H1 (cell line): Measurements from ENCODE around the gene PDE4D. TPM values are rescaled to one million over a fixed set of nuclear protein-coding genes. Genes with fewer than 3 reads are reported as not detected.

Source experiments
- CTCF ChIA-PET: fragments of 300-600 bp; sonication (Branson Sonifier 250); formaldehyde crosslinking; loops from one replicate; lab custom pipeline; 2021; ENCODE audit not compliant: partially characterized antibody; lab: Charles Lee
- POLR2A ChIA-PET: fragments of 300-600 bp; sonication (Branson Sonifier 250); formaldehyde crosslinking; loops from one replicate; lab custom pipeline; 2021; ENCODE audit warnings: inconsistent platforms; ENCODE audit not compliant: partially characterized antibody; lab: Charles Lee
- DNase-seq, 2 experiments: peaks; one replicate each; pipeline versions ENCODE4 v3.0.0 to v3.0.0-alpha.2; 2010 to 2022; ENCODE audit warnings: low spot score in 2 of 2, low read depth in 1 of 2, mixed read lengths in 1 of 2
- FAIRE-seq: peaks from 2 replicates; lab custom pipeline; 2011; peaks lifted over from hg19 to GRCh38; lab: Jason Lieb, UNC
- H2AFZ ChIP-seq: 2 replicates; pipeline ENCODE4 v1.8.1; 2012; ENCODE audit warnings: low read length, inconsistent platforms
- H2AK5ac ChIP-seq: 2 replicates; pipeline ENCODE4 v1.6.1; 2013; ENCODE audit warnings: low read depth, low read length
- H2BK120ac ChIP-seq: replicated peaks from 2 replicates; pipeline ENCODE3; 2013; ENCODE audit warnings: low read depth, low read length, inconsistent platforms
- H2BK12ac ChIP-seq: 2 replicates; pipeline ENCODE4 v1.6.1; 2013; ENCODE audit warnings: low read depth, low read length
- H2BK15ac ChIP-seq: 2 replicates; pipeline ENCODE4 v1.6.1; 2013; ENCODE audit warnings: low read length
- H2BK20ac ChIP-seq: 2 replicates; pipeline ENCODE4 v1.6.1; 2013; ENCODE audit warnings: low read length
- H2BK5ac ChIP-seq: 2 replicates; pipeline ENCODE4 v1.6.1; 2013; ENCODE audit warnings: low read depth, low read length
- H3K14ac ChIP-seq: 2 replicates; pipeline ENCODE4 v1.6.1; 2013; ENCODE audit warnings: inconsistent platforms; ENCODE audit not compliant: insufficient read length
- H3K18ac ChIP-seq: 2 replicates; pipeline ENCODE4 v1.6.1; 2013; ENCODE audit warnings: low read length; ENCODE audit errors: extremely low read depth
- H3K23ac ChIP-seq: 2 replicates; pipeline ENCODE4 v1.6.1; 2013; ENCODE audit warnings: inconsistent platforms; ENCODE audit not compliant: insufficient read length
- H3K23me2 ChIP-seq: 2 replicates; pipeline ENCODE4 v1.6.1; 2013; ENCODE audit warnings: low read depth, low read length
- H3K27ac ChIP-seq: 2 replicates; pipeline ENCODE4 v1.6.1; 2011; ENCODE audit warnings: low read depth, low read length, inconsistent platforms
- H3K27me3 ChIP-seq, 4 experiments: replicated peaks in 1 of 4; 1 replicate in 1 of 4; 2 replicates in 3 of 4; pipeline versions ENCODE4 v1.6.1 to v1.8.1; 2011 to 2013; ENCODE audit warnings: low read length in 3 of 4, mild to moderate bottlenecking in 3 of 4, inconsistent platforms in 2 of 4, mixed read lengths in 2 of 4, moderate library complexity in 1 of 4; ENCODE audit not compliant: control insufficient read depth in 3 of 4, insufficient read depth in 3 of 4; ENCODE audit errors: extremely low read depth in 1 of 4
- H3K36me3 ChIP-seq, 4 experiments: 2 replicates each; pipeline versions ENCODE4 v1.6.1 to v1.8.1; 2011 to 2013; ENCODE audit warnings: mild to moderate bottlenecking in 4 of 4, low read length in 3 of 4, moderate library complexity in 2 of 4, control low read depth in 1 of 4, inconsistent platforms in 1 of 4; ENCODE audit not compliant: insufficient read depth in 4 of 4, control insufficient read depth in 2 of 4
- H3K4ac ChIP-seq: replicated peaks from 2 replicates; pipeline ENCODE3; 2013; ENCODE audit warnings: low read length, low read depth, mixed read lengths, inconsistent platforms; ENCODE audit not compliant: insufficient read length
- H3K4me1 ChIP-seq, 4 experiments: replicated peaks in 1 of 4; 1 replicate in 1 of 4; 2 replicates in 3 of 4; pipeline versions ENCODE4 v1.6.1 to v1.8.1; 2011 to 2013; ENCODE audit warnings: low read length in 3 of 4, inconsistent platforms in 2 of 4, mixed read lengths in 1 of 4; ENCODE audit not compliant: insufficient read depth in 4 of 4, control insufficient read depth in 3 of 4
- H3K4me2 ChIP-seq, 2 experiments: 2 replicates each; pipeline versions ENCODE4 v1.6.1 to v1.8.1; 2011 to 2013; ENCODE audit warnings: low read depth in 2 of 2, low read length in 2 of 2, control low read depth in 1 of 2, inconsistent platforms in 1 of 2, mild to moderate bottlenecking in 1 of 2; ENCODE audit not compliant: insufficient read depth in 1 of 2
- H3K4me3 ChIP-seq, 4 experiments: fragments of 200-600, 300-600 bp in 1 of 4; sonication (generic), shearing (Covaris generic), sonication (Bioruptor Twin) in 1 of 4; 2 replicates each; pipeline versions ENCODE4 v1.5.1 to v1.8.1; 2011 to 2016; ENCODE audit warnings: low read length in 4 of 4, low read depth in 3 of 4, control low read depth in 2 of 4, inconsistent platforms in 2 of 4, mild to moderate bottlenecking in 2 of 4, mixed read lengths in 1 of 4, moderate library complexity in 1 of 4; ENCODE audit not compliant: insufficient read depth in 2 of 4; ENCODE audit errors: extremely low read depth in 1 of 4
- H3K56ac ChIP-seq: replicated peaks from 2 replicates; pipeline ENCODE3; 2013; ENCODE audit warnings: low read depth, mild to moderate bottlenecking, mixed read lengths, low read length, inconsistent platforms; ENCODE audit not compliant: insufficient read length
- H3K79me1 ChIP-seq: 2 replicates; pipeline ENCODE4 v1.6.1; 2013; ENCODE audit warnings: low read depth, low read length, control low read depth
- H3K79me2 ChIP-seq, 2 experiments: 2 replicates each; pipeline versions ENCODE4 v1.6.1 to v1.8.1; 2012 to 2013; ENCODE audit warnings: low read length in 2 of 2, mild to moderate bottlenecking in 2 of 2, inconsistent platforms in 1 of 2; ENCODE audit not compliant: insufficient read depth in 2 of 2, control insufficient read depth in 1 of 2
- H3K9ac ChIP-seq, 4 experiments: replicated peaks in 1 of 4; 1 replicate in 1 of 4; 2 replicates in 3 of 4; pipeline versions ENCODE4 v1.6.1 to v1.8.1; 2011 to 2013; ENCODE audit warnings: low read depth in 3 of 4, low read length in 3 of 4, control low read depth in 2 of 4, mild to moderate bottlenecking in 2 of 4, moderate library complexity in 2 of 4, inconsistent platforms in 1 of 4; ENCODE audit errors: extremely low read depth in 1 of 4
- H3K9me3 ChIP-seq, 2 experiments: 2 replicates each; pipeline versions ENCODE4 v1.6.1 to v1.8.1; 2012 to 2013; ENCODE audit warnings: mild to moderate bottlenecking in 2 of 2, moderate library complexity in 2 of 2, control low read depth in 1 of 2, inconsistent platforms in 1 of 2, low read depth in 1 of 2, low read length in 1 of 2, mixed read lengths in 1 of 2; ENCODE audit not compliant: insufficient read depth in 2 of 2
- H4K20me1 ChIP-seq, 2 experiments: replicated peaks in 1 of 2; 2 replicates each; pipeline versions ENCODE3 to v1.8.1; 2011 to 2013; ENCODE audit warnings: inconsistent platforms in 2 of 2, low read length in 2 of 2, mild to moderate bottlenecking in 1 of 2; ENCODE audit not compliant: insufficient read depth in 2 of 2, control insufficient read depth in 1 of 2
- H4K5ac ChIP-seq: 2 replicates; pipeline ENCODE4 v1.6.1; 2013; ENCODE audit warnings: low read length, low read depth, mixed read lengths, inconsistent platforms; ENCODE audit not compliant: insufficient read length
- H4K8ac ChIP-seq: 2 replicates; pipeline ENCODE4 v1.8.0; 2013; ENCODE audit warnings: mild to moderate bottlenecking, moderate library complexity, low read length, inconsistent platforms; ENCODE audit not compliant: insufficient read depth; ENCODE audit errors: extremely low read depth
- H4K91ac ChIP-seq: replicated peaks from 2 replicates; pipeline ENCODE3; 2013; ENCODE audit warnings: low read length, mixed read lengths, inconsistent platforms; ENCODE audit not compliant: insufficient read length
- BCL11A ChIP-seq, 2 experiments: IDR thresholded peaks; one replicate each; pipeline ENCODE4 v1.6.1; 2011; ENCODE audit warnings: low read depth in 2 of 2, low read length in 2 of 2, mild to moderate bottlenecking in 2 of 2
- GABPA ChIP-seq: IDR thresholded peaks from 2 replicates; pipeline ENCODE4 v1.6.1; 2011; ENCODE audit warnings: mild to moderate bottlenecking, low read length, moderate library complexity, borderline replicate concordance; ENCODE audit not compliant: insufficient read depth
- KDM1A ChIP-seq: fragments of 200-600, 300-600 bp; sonication (generic); IDR thresholded peaks from 2 replicates; pipeline ENCODE4 v1.7.1; 2016; ENCODE audit warnings: mild to moderate bottlenecking, low read length, borderline replicate concordance
- MAFK ChIP-seq: IDR thresholded peaks from 2 replicates; pipeline ENCODE4 v1.6.1; 2012; ENCODE audit warnings: low read depth, mild to moderate bottlenecking, improper control_type of control experiment, low read length
- PHF8 ChIP-seq: fragments of 200-600 bp; sonication (generic); conservative IDR thresholded peaks from 2 replicates; pipeline ENCODE4 v1.7.1; 2012; ENCODE audit warnings: low read depth, mild to moderate bottlenecking, inconsistent platforms, low read length, moderate library complexity
- POU5F1 ChIP-seq: IDR thresholded peaks from 2 replicates; pipeline ENCODE4 v1.6.1; 2011; ENCODE audit warnings: low read depth, mild to moderate bottlenecking, low read length, moderate library complexity
- RAD21 ChIP-seq, 2 experiments: IDR thresholded peaks in 1 of 2; conservative IDR thresholded peaks in 1 of 2; 2 replicates each; pipeline ENCODE4 v1.6.1; 2011; ENCODE audit warnings: low read depth in 2 of 2, low read length in 2 of 2, improper control_type of control experiment in 1 of 2, inconsistent platforms in 1 of 2, mild to moderate bottlenecking in 1 of 2, moderate library complexity in 1 of 2
- RXRA ChIP-seq: IDR thresholded peaks from 2 replicates; pipeline ENCODE4 v1.6.1; 2011; ENCODE audit warnings: low read depth, mild to moderate bottlenecking, low read length, moderate library complexity; ENCODE audit not compliant: insufficient read depth
- SIN3A ChIP-seq, 2 experiments: IDR thresholded peaks in 1 of 2; conservative IDR thresholded peaks in 1 of 2; 2 replicates each; pipeline ENCODE4 v1.6.1; 2011 to 2012; ENCODE audit warnings: low read length in 2 of 2, improper control_type of control experiment in 1 of 2, low read depth in 1 of 2, mild to moderate bottlenecking in 1 of 2
- SP4 ChIP-seq: IDR thresholded peaks from 2 replicates; pipeline ENCODE4 v1.6.1; 2012; ENCODE audit warnings: low read length, inconsistent platforms
- SRF ChIP-seq: IDR thresholded peaks from 2 replicates; pipeline ENCODE4 v1.6.1; 2011; ENCODE audit warnings: mild to moderate bottlenecking, low read depth, low read length, moderate library complexity
- YY1 ChIP-seq: IDR thresholded peaks from 2 replicates; pipeline ENCODE4 v1.6.1; 2011; ENCODE audit warnings: low read depth, mild to moderate bottlenecking, low read length
- WGBS, 2 experiments: shearing (Covaris generic) in 1 of 2; methylation state at CpG; one replicate each; pipeline versions ENCODE4 v1.1.6 to v1.1.7; 2013 to 2015; ENCODE audit warnings: low lambda C conversion rate in 2 of 2, mixed read lengths in 2 of 2, inconsistent platforms in 1 of 2, low coverage in 1 of 2, missing lambda C conversion rate in 1 of 2; ENCODE audit not compliant: insufficient replicate concordance in 2 of 2, insufficient coverage in 1 of 2, insufficient read length in 1 of 2; ENCODE audit errors: extremely low coverage in 1 of 2, missing lambda C conversion rate in 1 of 2; 5-methylcytosine and 5-hydroxymethylcytosine counted together
- polyA plus RNA-seq, 7 experiments: library from polyadenylated mRNA; depleted of rRNA in 3 of 7; stranded (reverse) in 5 of 7; unstranded in 2 of 7; fragments of >200 nt in 5 of 7; fragments of 200-250 nt in 2 of 7; gene quantifications; 1 replicate in 5 of 7; 2 replicates in 1 of 7; 4 replicates in 1 of 7; pipeline versions ENCODE4 v1.2.1 to v1.2.3, GENCODE V29; 2011 to 2013; ENCODE audit warnings: missing spikeins in 2 of 7, mixed read lengths in 2 of 7
- total RNA-seq: library from RNA; stranded (reverse); fragmentation: NEBNext Ultra II Directional; extraction: Animal tissue kit (Norgen Biotek cat#: 25700); gene quantifications from 2 replicates; pipeline ENCODE4 v1.2.1, GENCODE V29; 2021

PDE4D gene
- total and polyA plus RNA-seq, 2 of the 8 experiments (the other 6 are each of a cell fraction or from before 2014, with no cell fraction given) = 2.3 to 3.7 TPM

GRCh38 chr5:59522201-59522831 is 371.2 kb downstream of the PDE4D start:
- Histone ChIP-seq H2BK15ac (no peak overlapping the region), H3K23me2 (no peaks in the 10 kb centered on the region), H4K20me1 (no peaks in the 10 kb centered on the region), H2BK120ac (no peak overlapping the region), H3K79me1 (no peaks in the 10 kb centered on the region), H3K56ac (no peak overlapping the region), H3K14ac (no peak overlapping the region), H3K4ac (no peak overlapping the region), H3K23ac (no peak overlapping the region), H3K9ac (no peak overlapping the region), H3K9me3 (peaks cover 0 to 11% of the 10 kb centered on the region in 2 experiments; a peak in 3 of 4 replicates), H4K91ac (no peak overlapping the region), H3K4me3 (no peak overlapping the region), H3K4me2 (no peak overlapping the region), H3K79me2 (no peaks in the 10 kb centered on the region), H3K27me3 (no peaks in the 10 kb centered on the region), H2BK12ac (no peak overlapping the region), H2AK5ac (no peak overlapping the region), H4K8ac (no peak overlapping the region), H3K27ac (no peak overlapping the region), H2BK20ac (no peak overlapping the region), H2BK5ac (no peak overlapping the region), H3K18ac (no peak overlapping the region), H2AFZ (no peak overlapping the region), H4K5ac (no peak overlapping the region), H3K4me1 (peaks cover 0 to 1% (median 0%) of the 10 kb centered on the region in 4 experiments; a peak in 1 of 7 replicates), H3K36me3 (no peaks in the 10 kb centered on the region)
- POLR2A ChIA-PET = no interaction called here
- DNase-seq (no peak), FAIRE-seq (no peak)
- CTCF ChIA-PET = interaction anchor here (1.4 kb wide), 1 partner anchor 151 kb away, joined by 4 read pairs; no protein-coding TSS in a partner anchor
- 62% methylated on average over 3 of the region's 3 CpGs; no CpG with 5 or more reads in 1 of the 2 experiments for WGBS, 2 experiments
- TF ChIP-seq GABPA = no peak
- no peak for TF ChIP-seq KDM1A
- no peak for TF ChIP-seq SRF
- no peak for TF ChIP-seq RXRA
- TF ChIP-seq POU5F1 = no peak
- TF ChIP-seq BCL11A (IDR thresholded peaks at IDR 0.05; ENCODE audit: low read depth in 2 of 2, low read length in 2 of 2) = no peak
- TF ChIP-seq RAD21 (IDR thresholded peaks at IDR 0.05 in 1 of 2, conservative IDR thresholded peaks at IDR 0.05 in 1 of 2; ENCODE audit: low read depth in 2 of 2, low read length in 2 of 2) = no peak
- no peak for TF ChIP-seq MAFK
- TF ChIP-seq YY1 = no peak
- no peak for TF ChIP-seq SIN3A (conservative IDR thresholded peaks at IDR 0.05 in 1 of 2, IDR thresholded peaks at IDR 0.05 in 1 of 2; ENCODE audit: low read depth in 1 of 2, low read length in 2 of 2)
- TF ChIP-seq PHF8 = no peak
- TF ChIP-seq SP4 = no peak
